IPS-11a (cell line): ENCODE measurements around the gene SNHG17.
"Not testable (repeated sequence)": the region's sequence is repeated elsewhere in the genome, so short reads cannot be mapped to it uniquely, and the experiment has no call there.

Experiments used
- H3K4me3 ChIP-seq: one replicate; pipeline ENCODE4 v1.5.1; 2013; ENCODE audit warnings: low read depth, low read length, control low read depth

The SNHG17 gene

DNA sequence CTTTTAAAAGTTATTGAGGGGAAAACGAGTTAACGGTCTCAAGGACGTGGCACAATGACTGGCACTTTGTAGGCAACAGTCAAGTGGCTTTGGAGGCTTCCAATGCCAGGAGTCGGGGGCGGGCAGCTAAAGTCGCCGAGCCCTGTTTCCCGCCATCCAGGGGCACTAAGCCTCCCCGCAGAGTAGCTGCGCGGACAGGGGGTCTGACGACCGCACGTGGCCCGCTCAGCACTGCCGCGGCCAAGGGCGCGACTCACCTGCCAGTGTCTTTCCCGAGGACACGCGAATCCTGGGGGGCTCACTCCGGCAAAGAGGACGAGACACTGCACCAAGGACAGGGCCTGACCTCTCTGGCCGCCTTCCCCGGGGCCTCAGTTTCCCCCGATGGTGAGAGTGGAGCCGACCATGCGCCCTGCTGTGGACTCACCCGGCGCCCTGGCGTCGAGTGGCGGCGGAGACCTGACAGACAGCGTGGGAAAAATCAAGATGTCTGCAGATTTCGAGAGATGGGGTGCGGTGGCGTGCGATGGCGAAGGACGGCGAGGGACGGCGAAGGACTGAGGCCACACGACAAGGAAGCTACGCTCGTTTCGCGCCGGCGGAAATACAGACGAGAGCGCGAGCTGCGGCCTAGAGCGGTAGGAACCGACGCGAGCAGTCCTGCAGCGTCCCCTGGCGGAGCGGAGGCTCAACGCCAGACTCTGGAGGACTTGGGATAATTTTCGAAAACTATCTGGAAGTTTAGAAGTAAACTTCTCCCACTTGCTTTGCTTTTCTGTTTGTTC, at the start of gene SNHG17:
SNHG17 (minus strand) TSS at position 559 of the 785 bp plus-strand sequence.
- peak within 1 kb of the TSS; percentile 96 for H3K4me3 ChIP-seq

DNA sequence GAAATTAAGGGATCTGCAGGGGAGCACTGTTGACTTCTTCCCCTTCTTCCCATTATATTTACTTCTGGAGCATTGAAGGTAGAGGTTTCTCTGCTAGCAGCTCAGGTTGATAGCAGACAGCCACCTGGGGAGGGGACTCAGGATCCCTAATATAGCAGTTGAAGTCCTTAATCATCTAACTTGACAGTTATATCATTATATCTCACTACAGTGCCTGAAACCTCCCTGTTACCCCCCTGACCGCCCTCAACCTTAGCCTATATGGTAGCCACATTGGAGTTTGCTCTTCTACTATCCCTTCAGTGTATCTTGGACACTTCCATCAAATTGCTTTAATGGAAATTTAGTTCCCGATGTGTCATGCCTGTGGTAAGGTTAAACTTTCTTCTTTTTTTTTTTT, 44.5 kb upstream of the SNHG17 start:
- H3K4me3 ChIP-seq = no peak overlapping the region

DNA sequence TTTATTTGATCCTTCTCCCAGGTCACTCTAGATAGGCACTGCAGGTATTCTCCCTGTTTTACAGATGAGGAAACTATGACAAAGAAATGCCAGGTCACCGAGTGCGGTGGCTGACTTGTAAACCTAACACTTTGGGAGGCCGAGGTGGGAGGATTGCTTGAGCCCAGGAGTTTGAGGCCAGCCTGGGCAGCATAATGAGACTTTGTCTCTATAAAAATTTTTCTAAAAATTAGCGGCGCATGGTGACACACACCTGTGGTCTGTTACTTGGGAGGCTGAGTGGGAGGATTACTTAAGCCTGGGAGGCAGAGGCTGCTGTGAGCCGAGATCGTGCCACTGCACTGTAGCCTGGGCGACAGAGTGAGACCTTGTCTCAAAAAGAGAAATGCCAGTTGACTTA, 42.6 kb upstream of the SNHG17 start:
- no peak overlapping the region for H3K4me3 ChIP-seq

DNA sequence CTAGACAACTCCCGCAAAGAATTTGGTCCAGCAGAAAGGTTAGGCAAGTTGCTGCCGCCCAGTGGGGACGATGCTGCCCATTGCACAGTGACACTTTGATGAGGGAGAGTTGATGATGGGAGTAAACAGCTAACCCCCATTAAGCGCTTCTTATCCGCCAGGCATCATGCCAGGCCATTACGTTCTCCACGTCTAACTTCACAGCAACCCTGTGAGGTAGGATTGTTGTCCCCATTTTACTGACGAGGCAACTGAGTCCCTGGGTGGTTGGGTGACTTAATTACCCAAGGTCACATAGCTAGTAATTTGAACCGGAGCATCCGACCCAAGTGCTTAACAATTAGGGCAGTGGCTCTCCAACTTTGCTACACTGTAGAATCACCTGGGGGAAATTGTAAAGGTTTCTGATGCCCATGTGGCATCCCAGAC, 38.3 kb upstream of the SNHG17 start:
- peak overlapping the region; percentile 79 for H3K4me3 ChIP-seq

DNA sequence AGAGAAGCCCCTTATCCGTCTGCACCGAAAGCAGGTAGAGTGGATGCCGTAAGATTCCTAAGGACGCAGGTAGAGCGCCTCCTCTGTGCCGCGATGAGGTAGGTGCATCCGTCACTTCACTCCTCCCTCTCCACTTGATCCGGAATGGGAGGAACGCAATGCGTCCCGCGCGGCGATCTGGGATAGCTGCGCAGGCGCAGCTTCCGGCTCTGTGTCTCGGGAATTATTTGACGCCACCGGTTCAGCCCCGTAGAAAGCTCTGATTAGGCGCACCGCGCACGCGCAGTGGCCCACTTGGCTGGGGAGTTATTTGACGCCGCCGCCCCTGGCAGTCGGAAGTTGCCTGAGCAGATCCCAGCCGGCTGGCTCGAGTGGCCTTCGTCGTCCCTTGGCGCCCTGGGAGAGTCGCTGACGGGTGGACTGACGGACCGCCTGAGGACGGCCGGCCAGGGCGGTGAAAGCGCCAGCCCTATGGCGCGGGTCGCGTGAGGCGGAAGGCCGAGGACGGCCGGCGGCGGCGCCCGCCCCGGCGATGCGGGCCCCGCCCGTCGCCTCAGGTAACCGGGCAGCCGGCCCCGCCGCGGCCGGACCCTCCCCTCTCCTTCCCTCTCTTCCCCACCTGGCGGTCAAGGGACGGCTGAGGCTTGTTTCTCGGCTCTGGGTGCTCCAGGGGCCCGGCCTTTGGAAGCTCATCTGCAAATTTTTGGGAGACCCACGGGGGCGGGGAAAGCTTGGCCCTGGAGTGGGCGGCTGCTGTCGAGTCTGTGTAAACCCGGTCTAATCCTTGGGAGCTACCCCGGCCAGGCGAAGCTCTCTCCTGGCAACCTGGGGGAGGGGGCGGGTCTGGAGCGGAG, 37.6 kb upstream of the SNHG17 start, which contains the start of gene RALGAPB:
RALGAPB (plus strand) TSS at position 331 of the 854 bp plus-strand sequence. CDS start 15,590 bp downstream, outside the sequence.
- peak within 1 kb of the TSS; percentile 79 for H3K4me3 ChIP-seq

DNA sequence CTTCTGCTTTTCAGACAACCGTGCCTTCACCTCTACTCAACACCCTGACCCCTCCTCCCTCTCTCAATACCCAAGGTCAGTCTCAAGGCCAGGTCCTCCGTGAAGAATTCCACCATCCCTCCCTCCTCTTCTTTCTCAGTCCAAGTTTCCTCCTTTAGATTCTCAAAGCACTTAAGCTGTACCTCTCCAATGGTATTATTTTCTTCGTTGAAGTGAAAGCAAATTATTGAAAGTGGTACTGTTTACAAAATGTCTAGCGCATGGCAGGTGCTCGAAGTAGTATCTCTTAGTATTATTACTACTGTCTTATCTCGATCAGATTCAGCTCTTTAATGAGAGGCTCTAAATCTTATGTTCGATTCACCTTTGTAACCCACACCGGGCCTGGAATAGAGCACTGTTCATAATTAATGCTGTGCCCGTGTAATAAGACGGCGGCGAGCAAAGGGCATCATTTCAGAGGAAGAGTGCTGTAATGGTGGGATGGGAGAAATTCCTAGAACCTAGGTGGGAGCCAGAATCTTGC, 36.9 kb upstream of the SNHG17 start:
- peak overlapping the region; percentile 37 for H3K4me3 ChIP-seq

DNA sequence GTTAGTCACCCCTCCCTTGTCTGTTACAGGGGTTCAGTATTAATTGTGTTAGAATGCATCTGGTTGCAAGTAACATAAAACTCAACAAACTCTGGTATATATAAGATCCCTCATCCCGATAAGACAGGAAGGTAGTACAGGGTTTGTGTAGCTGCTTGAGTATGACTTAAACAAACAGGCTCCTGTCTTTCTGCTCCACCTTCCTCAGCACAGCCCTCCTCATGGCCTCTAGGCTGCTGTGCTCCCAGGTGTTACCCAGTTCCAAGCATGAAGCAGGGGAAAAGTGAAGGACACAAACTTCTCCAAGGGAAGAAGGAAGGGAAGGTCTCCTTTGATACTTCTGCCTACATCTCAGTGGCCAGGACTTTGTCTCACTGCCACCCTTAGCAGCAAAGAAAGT, 36.1 kb upstream of the SNHG17 start:
- H3K4me3 ChIP-seq = no peak overlapping the region

DNA sequence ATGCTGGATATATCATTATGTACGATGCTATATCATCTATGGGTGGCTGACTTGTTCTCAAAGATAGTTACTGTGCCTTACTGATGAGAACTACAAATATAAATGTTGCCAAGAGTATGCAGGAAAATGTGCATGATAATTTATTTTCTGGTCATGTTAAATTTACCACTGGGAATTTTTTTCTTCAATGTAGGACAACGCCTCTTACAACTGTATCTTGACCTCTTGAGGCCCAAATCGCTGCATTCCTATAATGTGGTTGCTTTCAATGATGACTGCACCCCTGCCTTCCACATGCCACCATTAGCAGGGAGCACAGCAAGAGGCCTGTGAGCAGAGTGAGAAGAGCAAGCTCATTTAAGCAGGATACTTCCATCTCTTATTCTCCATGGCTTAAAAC, 31.9 kb upstream of the SNHG17 start:
- no peak overlapping the region for H3K4me3 ChIP-seq

DNA sequence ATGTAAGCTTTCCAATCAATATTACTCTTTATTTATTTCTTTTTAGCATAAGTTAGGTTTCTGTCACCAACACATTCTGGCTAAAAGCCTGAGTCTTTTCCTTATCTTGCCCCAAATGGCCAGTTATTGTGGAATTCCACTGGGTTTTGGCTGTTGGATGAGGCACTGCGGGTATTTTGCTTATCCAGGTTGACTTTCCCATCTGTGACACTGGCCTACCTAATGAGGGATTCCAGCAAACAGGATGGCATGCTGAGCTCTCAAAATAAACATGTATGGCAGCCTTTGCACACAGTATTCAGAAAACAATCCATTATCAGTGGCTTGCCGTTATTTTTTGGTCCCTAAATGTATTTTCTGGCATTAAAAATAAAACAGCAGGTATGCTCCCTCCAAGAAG, 31.0 kb upstream of the SNHG17 start:
- no peak overlapping the region for H3K4me3 ChIP-seq

DNA sequence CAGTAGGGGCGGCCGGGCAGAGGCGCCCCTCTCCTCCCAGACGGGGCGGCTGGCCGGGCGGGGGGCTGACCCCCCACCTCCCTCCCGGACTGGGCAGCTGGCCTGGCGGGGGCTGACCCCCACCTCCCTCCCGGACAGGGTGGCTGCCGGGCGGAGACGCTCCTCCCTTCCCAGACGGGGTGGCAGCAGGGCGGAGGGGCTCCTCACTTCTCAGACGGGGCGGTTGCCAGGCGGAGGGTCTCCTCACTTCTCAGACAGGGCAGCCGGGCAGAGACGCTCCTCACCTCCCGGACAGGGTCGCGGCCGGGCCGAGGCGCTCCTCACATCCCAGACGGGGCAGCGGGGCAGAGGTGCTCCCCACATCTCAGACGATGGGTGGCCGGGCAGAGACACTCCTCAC, 26.4 kb upstream of the SNHG17 start:
- not testable (repeated sequence) for H3K4me3 ChIP-seq

DNA sequence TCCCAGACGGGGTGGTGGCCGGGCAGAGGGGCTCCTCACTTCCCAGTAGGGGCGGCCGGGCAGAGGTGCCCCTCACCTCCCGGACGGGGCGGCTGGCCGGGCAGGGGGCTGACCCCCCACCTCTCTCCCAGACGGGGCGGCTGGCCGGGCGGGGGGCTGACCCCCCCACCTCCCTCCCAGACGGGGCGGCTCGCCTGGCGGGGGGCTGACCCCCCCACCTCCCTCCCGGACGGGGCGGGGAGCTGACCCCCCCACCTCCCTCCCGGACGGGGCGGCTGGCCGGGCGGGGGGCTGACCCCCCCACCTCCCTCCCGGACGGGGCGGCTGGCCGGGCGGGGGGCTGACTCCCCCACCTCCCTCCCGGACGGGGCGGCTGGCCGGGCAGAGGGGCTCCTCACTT, 26.0 kb upstream of the SNHG17 start:
- not testable (repeated sequence) for H3K4me3 ChIP-seq

DNA sequence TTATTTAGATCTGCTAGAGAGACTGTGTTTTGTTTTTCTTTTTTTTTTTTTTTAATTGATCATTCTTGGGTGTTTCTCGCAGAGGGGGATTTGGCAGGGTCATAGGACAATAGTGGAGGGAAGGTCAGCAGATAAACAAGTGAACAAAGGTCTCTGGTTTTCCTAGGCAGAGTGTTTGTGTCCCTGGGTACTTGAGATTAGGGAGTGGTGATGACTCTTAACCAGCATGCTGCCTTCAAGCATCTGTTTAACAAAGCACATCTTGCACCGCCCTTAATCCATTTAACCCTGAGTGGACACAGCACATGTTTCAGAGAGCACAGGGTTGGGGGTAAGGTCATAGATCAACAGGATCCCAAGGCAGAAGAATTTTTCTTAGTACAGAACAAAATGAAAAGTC, 25.5 kb upstream of the SNHG17 start:
- H3K4me3 ChIP-seq = not testable (repeated sequence)

DNA sequence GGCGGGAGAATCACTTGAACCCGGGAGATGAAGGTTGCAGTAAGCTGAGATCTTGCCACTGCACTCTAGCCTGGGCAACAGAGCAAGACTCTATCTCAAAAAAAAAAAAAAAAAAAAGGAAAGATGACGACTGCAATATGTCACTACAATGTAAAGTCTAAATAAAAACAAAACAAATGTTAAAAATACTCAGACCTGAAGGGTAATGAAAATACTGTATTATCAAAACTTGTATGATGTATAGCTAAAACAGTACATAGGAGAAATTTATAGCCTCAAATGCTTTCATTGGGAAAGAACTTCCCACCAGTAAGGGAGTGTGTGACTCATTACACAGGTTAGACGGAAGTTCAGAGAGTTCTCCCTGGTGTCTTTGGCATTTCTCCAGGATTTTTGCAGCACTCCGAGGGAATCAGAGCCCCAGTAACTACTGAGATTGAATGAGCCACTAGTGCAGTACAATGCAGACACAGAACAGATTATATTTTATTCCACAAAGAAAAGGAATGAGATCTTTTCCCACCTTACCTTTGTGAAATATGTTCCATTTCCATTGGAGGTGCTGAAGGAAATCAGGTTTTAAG, 25.0 kb upstream of the SNHG17 start:
- H3K4me3 ChIP-seq = no peak overlapping the region

DNA sequence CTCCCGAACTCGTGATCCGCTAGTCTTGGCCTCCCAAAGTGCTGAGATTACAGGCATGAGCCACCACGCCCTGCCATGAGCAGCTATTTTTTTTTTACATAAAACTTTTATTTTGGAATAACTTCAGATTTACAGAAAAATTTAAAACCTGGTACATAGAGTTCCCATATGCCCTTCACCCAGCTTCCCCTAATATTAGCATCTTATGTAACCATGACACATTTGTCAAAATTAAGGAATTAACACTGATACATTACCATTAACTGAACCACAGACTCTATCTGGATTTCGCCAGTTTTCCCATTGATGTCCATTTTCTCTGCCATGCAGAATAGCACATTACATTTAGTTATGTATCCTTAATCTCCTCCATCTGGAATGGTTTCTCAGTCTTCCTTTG, 23.2 kb upstream of the SNHG17 start:
- H3K4me3 ChIP-seq = no peak overlapping the region

DNA sequence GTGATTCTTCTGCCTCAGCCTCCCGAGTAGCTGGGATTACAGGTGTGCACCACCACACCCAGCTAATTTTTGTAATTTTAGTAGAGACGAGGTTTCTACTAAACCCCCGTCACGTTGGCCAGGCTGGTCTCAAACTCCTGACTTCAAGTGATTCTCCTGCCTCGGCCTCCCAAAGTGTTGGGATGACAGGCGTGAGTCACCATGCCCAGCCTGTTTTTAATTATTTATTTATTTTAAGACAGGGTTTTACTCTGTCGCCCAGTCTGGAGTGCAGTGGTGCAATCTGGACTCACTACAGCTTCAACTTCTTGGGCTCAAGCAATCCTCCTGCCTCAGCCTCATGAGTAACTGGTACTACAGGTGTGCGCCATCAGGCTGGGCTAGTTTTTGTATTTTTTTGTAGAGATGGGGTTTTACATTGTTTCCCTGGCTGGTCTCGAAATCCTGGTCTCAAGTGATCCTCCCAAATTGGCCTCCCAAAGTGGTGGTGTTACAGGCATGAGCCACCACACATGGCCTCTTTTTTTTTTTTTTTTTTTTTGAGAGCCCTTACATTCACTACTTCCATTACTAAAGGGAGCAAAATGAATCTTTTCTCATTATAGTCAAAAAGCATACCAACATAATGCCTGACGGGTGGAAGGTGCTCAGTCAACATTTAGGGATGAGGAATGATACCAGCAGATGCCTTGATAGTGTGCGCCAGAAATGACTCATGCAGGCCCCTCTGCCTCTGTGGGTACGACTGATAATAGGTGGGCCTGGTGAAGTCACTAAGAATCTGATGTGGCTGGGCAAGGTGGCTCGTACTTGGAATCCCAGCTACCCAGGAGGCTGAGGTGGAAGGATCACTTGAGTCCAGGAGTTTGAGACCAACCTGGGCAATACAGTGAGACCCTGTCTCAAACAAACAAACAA, 19.7 kb upstream of the SNHG17 start:
- no peak overlapping the region for H3K4me3 ChIP-seq

DNA sequence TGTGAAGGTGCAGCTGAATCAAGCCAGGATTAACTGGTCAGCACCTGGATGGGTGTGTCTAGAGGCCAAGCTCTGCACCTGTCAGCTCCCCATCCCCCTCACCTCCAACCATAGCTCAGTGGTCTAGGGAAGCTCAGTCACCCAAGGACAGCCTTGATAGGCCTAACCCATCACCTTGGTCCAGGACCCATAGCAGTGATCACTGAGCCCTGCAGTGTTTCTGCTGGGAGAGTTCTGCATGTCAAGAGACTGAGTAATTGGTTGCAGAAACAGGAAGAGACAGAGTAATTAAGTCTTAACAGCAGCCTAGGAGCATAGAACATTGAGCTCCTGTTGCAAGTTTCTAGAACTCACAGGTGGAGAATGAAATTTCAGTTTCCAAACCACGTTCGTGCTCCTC, 18.8 kb upstream of the SNHG17 start:
- no peak overlapping the region for H3K4me3 ChIP-seq

DNA sequence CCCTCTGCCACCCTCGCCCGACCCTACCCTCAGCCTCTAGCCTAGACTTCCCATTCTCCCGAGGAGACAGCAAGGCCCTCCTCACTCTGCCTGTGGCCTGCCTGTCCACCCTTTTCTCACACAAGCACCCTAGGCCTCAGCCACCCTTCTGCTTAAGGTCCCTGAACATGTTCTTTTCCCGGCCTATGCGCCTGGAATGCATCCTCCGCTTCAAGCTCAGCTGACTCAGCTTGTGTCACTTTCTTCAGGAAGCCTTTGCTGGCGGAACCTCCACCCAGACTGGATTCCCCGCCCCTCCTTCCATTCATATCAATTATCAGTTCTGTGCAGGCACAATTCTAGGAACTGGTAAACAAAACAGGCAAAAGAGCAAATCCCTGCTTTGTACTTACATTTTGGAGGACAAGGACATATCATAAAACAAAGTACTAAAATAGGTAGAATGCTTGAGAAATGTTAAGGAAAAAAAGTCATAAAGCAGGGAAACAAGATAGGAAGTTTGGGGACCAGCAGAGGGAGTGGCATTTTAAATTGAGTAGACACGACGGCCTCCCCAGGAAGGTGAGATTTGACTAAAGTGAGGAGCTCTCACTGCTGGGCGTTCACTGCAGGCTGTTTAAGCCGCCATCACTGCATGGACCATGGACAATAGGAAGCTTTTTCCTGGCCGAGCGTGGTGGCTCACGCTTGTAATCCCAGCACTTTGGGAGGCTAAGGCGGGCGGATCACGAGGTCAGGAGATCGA, 17.9 kb upstream of the SNHG17 start:
- H3K4me3 ChIP-seq = no peak overlapping the region

DNA sequence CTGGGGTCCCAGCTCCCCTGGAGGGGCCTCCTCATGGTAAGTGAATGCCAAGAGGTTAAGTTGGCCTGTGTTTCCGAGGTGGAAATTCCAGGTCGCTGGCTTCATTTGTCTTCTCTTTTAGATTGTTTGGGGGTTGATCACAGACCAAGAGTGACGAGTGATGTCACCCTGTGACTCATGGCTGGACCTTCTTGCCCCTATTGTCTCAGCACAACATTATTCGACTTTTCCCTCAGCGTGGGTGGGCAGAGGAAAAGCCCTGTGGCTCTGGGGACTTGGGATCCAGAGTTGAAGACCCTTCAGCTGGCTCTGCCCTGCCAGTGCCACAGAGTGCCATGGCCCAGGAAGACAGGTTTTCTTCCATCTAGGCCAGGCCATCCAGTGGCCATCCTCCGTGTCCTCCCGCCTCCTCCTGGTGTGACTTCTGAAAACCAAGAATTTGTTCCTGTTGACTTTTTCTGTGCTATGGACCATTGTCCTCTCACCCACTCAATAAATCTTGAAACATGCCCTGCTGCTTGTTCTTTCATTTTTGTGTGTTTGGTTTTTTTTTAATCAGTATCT, 15.4 kb upstream of the SNHG17 start:
- H3K4me3 ChIP-seq = no peak overlapping the region

DNA sequence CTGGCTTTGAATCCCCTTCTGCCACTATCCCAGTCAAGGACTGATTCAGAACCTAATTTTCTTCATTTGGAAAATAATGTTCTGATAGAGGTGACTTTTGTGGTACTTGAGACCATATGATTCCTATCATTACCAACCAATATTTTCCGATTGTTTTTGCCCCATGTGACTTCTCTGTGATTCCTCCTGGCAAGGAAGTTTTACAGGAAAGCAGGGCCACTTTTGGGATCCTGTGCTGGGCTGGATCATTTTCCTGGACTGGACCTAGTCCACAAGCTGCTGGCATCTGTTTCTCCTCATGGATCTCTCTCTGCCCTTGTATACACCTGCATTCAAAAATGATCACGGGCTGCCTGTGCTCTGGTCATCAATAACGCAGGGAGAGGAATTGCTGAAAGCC, 13.9 kb upstream of the SNHG17 start:
- H3K4me3 ChIP-seq = no peak overlapping the region
